HG03432 (cell line): ENCODE data around the gene MRPS16.
"Not testable (repeated sequence)": the region's sequence is repeated elsewhere in the genome, so short reads cannot be mapped to it uniquely, and the experiment has no call there.

Experiments
- ATAC-seq: cut with Tn5 transposase; IDR thresholded peaks from one replicate; pipeline ENCODE4 v1.9.1; 2021; ENCODE audit warnings: mild to moderate bottlenecking, moderate library complexity; ENCODE audit not compliant: unreplicated experiment

The MRPS16 gene

GRCh38 chr10:73252445-73253224 is at the start of gene MRPS16:
TSS of gene MRPS16 (minus strand) at chr10:73252644. CDS start at chr10:73252482, 162 bp downstream.
- peak; percentile 86 for ATAC-seq

- no peak for ATAC-seq
These were observed 44.5 kb upstream of the MRPS16 start for GRCh38 chr10:73296946-73297345.

- ATAC-seq: no peak
These were observed 41.0 kb upstream of the MRPS16 start for GRCh38 chr10:73293461-73293860.

- no peak for ATAC-seq
These were observed 37.5 kb upstream of the MRPS16 start for GRCh38 chr10:73289958-73290357.

- ATAC-seq: no peak
These were observed 35.0 kb upstream of the MRPS16 start for GRCh38 chr10:73287441-73287840.

GRCh38 chr10:73281097-73281496 is 28.7 kb upstream of the MRPS16 start:
- ATAC-seq: no peak

- no peak for ATAC-seq
These were observed 12.0 kb upstream of the MRPS16 start for GRCh38 chr10:73264423-73264822.

GRCh38 chr10:73263693-73264347 is 11.4 kb upstream of the MRPS16 start:
- ATAC-seq: no peak

- no peak for ATAC-seq
These were observed 10.6 kb upstream of the MRPS16 start for GRCh38 chr10:73262880-73263555.

- ATAC-seq: no peak
These were observed 9.8 kb upstream of the MRPS16 start for GRCh38 chr10:73262105-73262730.

- ATAC-seq: no peak
These were observed 9.0 kb upstream of the MRPS16 start for GRCh38 chr10:73261362-73261995.

- not testable (repeated sequence) for ATAC-seq
These were observed 6.2 kb upstream of the MRPS16 start for GRCh38 chr10:73258612-73259011.

- ATAC-seq: no peak
These were observed 746 bp upstream of the MRPS16 start for GRCh38 chr10:73253225-73253555.

- no peak for ATAC-seq
These were observed 580 bp downstream of the MRPS16 start for GRCh38 chr10:73251683-73252444.

- no peak for ATAC-seq
These were observed 4.2 kb downstream of the MRPS16 start for GRCh38 chr10:73248259-73248724.

- no peak for ATAC-seq
These were observed 4.8 kb downstream of the MRPS16 start for GRCh38 chr10:73247509-73248258.

GRCh38 chr10:73246646-73247508 is 5.6 kb downstream of the MRPS16 start, which contains the start of gene DNAJC9:
TSS of gene DNAJC9 (minus strand) at chr10:73247255. CDS start at chr10:73247189, 66 bp downstream.
- peak; percentile 87 for ATAC-seq

GRCh38 chr10:73246322-73246645 is 6.2 kb downstream of the MRPS16 start:
- no peak for ATAC-seq
